Hepatic stellate cell (primary cell): ENCODE data around the gene BBS4.
"Not testable (repeated sequence)": the region's sequence is repeated elsewhere in the genome, so short reads cannot be mapped to it uniquely, and the experiment has no call there.

Experiments used
- DNase-seq: peaks from one replicate; pipeline ENCODE4 v3.0.0; 2011; ENCODE audit warnings: low spot score

The BBS4 gene

GRCh38 chr15:72685925-72686794 is at the start of gene BBS4, which contains the start of gene HIGD2B:
Gene BBS4, plus strand, starts transcription at chr15:72686207. Its CDS starts 21 bp downstream, at chr15:72686228.
Gene HIGD2B, minus strand, starts transcription at chr15:72686182. Its CDS starts 9,808 bp downstream, at chr15:72676374.
- DNase-seq = peak; percentile 82

GRCh38 chr15:72636519-72637282 is 49.3 kb upstream of the BBS4 start:
- not testable (repeated sequence) for DNase-seq

GRCh38 chr15:72639759-72640483 is 46.1 kb upstream of the BBS4 start:
- not testable (repeated sequence) for DNase-seq

- not testable (repeated sequence) for DNase-seq
These were observed 43.7 kb upstream of the BBS4 start for GRCh38 chr15:72642271-72642670.

- not testable (repeated sequence) for DNase-seq
These were observed 37.3 kb upstream of the BBS4 start for GRCh38 chr15:72648631-72649253.

GRCh38 chr15:72654397-72654796 is 31.6 kb upstream of the BBS4 start, which contains the start of gene GOLGA6B:
Gene GOLGA6B, plus strand, starts transcription at chr15:72654697. Its CDS starts 41 bp downstream, at chr15:72654738.
- not testable (repeated sequence) for DNase-seq

- not testable (repeated sequence) for DNase-seq
These were observed 30.0 kb upstream of the BBS4 start for GRCh38 chr15:72656014-72656413.

GRCh38 chr15:72661081-72661480 is 24.9 kb upstream of the BBS4 start:
- not testable (repeated sequence) for DNase-seq

GRCh38 chr15:72663931-72664330 is 22.1 kb upstream of the BBS4 start:
- DNase-seq = not testable (repeated sequence)

GRCh38 chr15:72665706-72666105 is 20.3 kb upstream of the BBS4 start:
- DNase-seq = not testable (repeated sequence)

GRCh38 chr15:72669803-72670202 is 16.2 kb upstream of the BBS4 start:
- not testable (repeated sequence) for DNase-seq

GRCh38 chr15:72670656-72671352 is 15.2 kb upstream of the BBS4 start:
- DNase-seq = peak; percentile 70

GRCh38 chr15:72671525-72671924 is 14.5 kb upstream of the BBS4 start:
- DNase-seq = no peak

- no peak for DNase-seq
These were observed 9.2 kb upstream of the BBS4 start for GRCh38 chr15:72676838-72677237.

GRCh38 chr15:72680931-72681330 is 5.1 kb upstream of the BBS4 start:
- no peak for DNase-seq

GRCh38 chr15:72682772-72683171 is 3.2 kb upstream of the BBS4 start:
- no peak for DNase-seq

GRCh38 chr15:72685301-72685924 is 594 bp upstream of the BBS4 start:
- DNase-seq = no peak

GRCh38 chr15:72688697-72689096 is 2.7 kb downstream of the BBS4 start:
- no peak for DNase-seq

GRCh38 chr15:72690938-72691337 is 4.9 kb downstream of the BBS4 start:
- no peak for DNase-seq

GRCh38 chr15:72698938-72699337 is 12.9 kb downstream of the BBS4 start:
- no peak for DNase-seq
